ENCODE measurements around the gene TUFT1. TPM values are rescaled to one million over a fixed set of nuclear protein-coding genes. Genes with fewer than 3 reads are reported as not detected.

The TUFT1 gene
- total and polyA plus RNA-seq, 2 of the 8 experiments (the other 6 are each of a cell fraction or from before 2014, with no cell fraction given): 7.3 to 10.4 TPM

DNA sequence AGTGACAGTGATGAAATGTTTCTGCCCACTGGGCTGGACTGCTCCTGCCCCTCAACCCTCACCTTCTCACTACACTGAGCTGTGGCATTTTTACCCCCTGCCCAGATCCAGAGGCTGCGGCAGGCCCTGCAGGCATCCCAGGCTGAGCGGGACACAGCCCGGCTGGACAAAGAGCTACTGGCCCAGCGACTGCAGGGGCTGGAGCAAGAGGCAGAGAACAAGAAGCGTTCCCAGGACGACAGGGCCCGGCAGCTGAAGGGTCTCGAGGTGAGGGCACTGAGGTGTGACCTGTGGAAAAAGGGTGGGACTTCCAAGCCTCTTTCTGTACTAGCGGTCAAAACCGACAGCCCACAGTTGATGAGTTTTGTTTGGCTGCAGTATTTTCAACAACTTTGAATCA lies 6.2 kb upstream of the TUFT1 start:
- no peaks in the 10 kb centered on the region for H3K9me3 ChIP-seq (ENCODE audit: insufficient read depth in 2 of 2, low read depth in 1 of 2, low read length in 1 of 2)
- FAIRE-seq (no peak), DNase-seq (ENCODE audit: low read depth in 1 of 2, low spot score in 2 of 2) (no peak)
- no peak overlapping the region for H3K4me2 ChIP-seq (ENCODE audit: insufficient read depth in 1 of 2, low read depth in 2 of 2, low read length in 2 of 2)
- H2BK15ac ChIP-seq (ENCODE audit: low read length): no peak overlapping the region
- no peak overlapping the region for H3K27ac ChIP-seq (ENCODE audit: low read depth, low read length)
- H2BK120ac ChIP-seq (replicated peaks; ENCODE audit: low read depth, low read length): no peak overlapping the region
- H3K36me3 ChIP-seq (ENCODE audit: control insufficient read depth in 2 of 4, insufficient read depth in 4 of 4, low read length in 3 of 4): peaks cover 23 to 57% (median 48%) of the 10 kb centered on the region in 4 experiments
- no peak overlapping the region for H3K4ac ChIP-seq (replicated peaks; ENCODE audit: insufficient read length, low read depth, low read length)
- no peak overlapping the region for H2AFZ ChIP-seq (ENCODE audit: low read length)
- no peak overlapping the region; the same call in 1 of the 2 replicates for H4K8ac ChIP-seq (ENCODE audit: extremely low read depth, insufficient read depth, low read length)
- H3K23ac ChIP-seq (ENCODE audit: insufficient read length): no peak overlapping the region
- H2BK5ac ChIP-seq (ENCODE audit: low read depth, low read length): no peak overlapping the region
- H3K9ac ChIP-seq (replicated peaks in 1 of 4; ENCODE audit: extremely low read depth in 1 of 4, low read depth in 3 of 4, low read length in 3 of 4): no peak overlapping the region
- H3K18ac ChIP-seq (ENCODE audit: extremely low read depth, low read length): no peak overlapping the region
- H3K79me1 ChIP-seq (ENCODE audit: low read depth, low read length): peaks cover 2% of the 10 kb centered on the region; the same call in 1 of the 2 replicates
- no peaks in the 10 kb centered on the region for H4K20me1 ChIP-seq (replicated peaks in 1 of 2; ENCODE audit: control insufficient read depth in 1 of 2, insufficient read depth in 2 of 2, low read length in 2 of 2)
- 91% methylated on average over 10 of the region's 10 CpGs; no CpG with 5 or more reads in 1 of the 2 experiments for WGBS, 2 experiments (ENCODE audit: extremely low coverage in 1 of 2, insufficient coverage in 1 of 2, insufficient read length in 1 of 2, insufficient replicate concordance in 2 of 2, low coverage in 1 of 2, low lambda C conversion rate in 2 of 2, missing lambda C conversion rate in 1 of 2)
- H3K79me2 ChIP-seq (ENCODE audit: control insufficient read depth in 1 of 2, insufficient read depth in 2 of 2, low read length in 2 of 2): no peaks in the 10 kb centered on the region
- H2BK12ac ChIP-seq (ENCODE audit: low read depth, low read length): no peak overlapping the region
- H3K23me2 ChIP-seq (ENCODE audit: low read depth, low read length): no peaks in the 10 kb centered on the region
- CTCF ChIA-PET (ENCODE audit: partially characterized antibody): interaction anchor here (0.6 to 8.8 kb wide), 12 partner anchors 13 to 303 kb away, joined by 3 to 54 read pairs (median 4); no protein-coding TSS in a partner anchor
- no peaks in the 10 kb centered on the region for H3K27me3 ChIP-seq (replicated peaks in 1 of 4; ENCODE audit: control insufficient read depth in 3 of 4, extremely low read depth in 1 of 4, insufficient read depth in 3 of 4, low read length in 3 of 4)
- H3K4me1 ChIP-seq (replicated peaks in 1 of 4; ENCODE audit: control insufficient read depth in 3 of 4, insufficient read depth in 4 of 4, low read length in 3 of 4): no peaks in the 10 kb centered on the region
- H3K4me3 ChIP-seq (ENCODE audit: extremely low read depth in 1 of 4, insufficient read depth in 2 of 4, low read depth in 3 of 4, low read length in 4 of 4): no peak overlapping the region
- POLR2A ChIA-PET (ENCODE audit: partially characterized antibody): interaction anchor here (0.8 to 18.0 kb wide), 3 partner anchors 16 to 375 kb away, joined by 3 to 283 read pairs (median 4); partner anchors contain the start of gene CGN
- H4K5ac ChIP-seq (ENCODE audit: insufficient read length, low read depth, low read length): no peak overlapping the region
- no peak overlapping the region for H2AK5ac ChIP-seq (ENCODE audit: low read depth, low read length)
- H3K14ac ChIP-seq (ENCODE audit: insufficient read length): no peak overlapping the region
- H3K56ac ChIP-seq (replicated peaks; ENCODE audit: insufficient read length, low read depth, low read length): no peak overlapping the region
- H4K91ac ChIP-seq (replicated peaks; ENCODE audit: insufficient read length, low read length): no peak overlapping the region
- H2BK20ac ChIP-seq (ENCODE audit: low read length): no peak overlapping the region
- no peak for TF ChIP-seq BCL11A (IDR thresholded peaks at IDR 0.05; ENCODE audit: low read depth in 2 of 2, low read length in 2 of 2)
- TF ChIP-seq TEAD4 (IDR thresholded peaks at IDR 0.05; ENCODE audit: low read depth, low read length): no peak
